Choroid plexus epithelial cell (primary cell): ENCODE results near the gene FAM222B.

Experiments used
- DNase-seq: peaks from one replicate; pipeline ENCODE4 v3.0.0-alpha.2; 2010; ENCODE audit warnings: low read depth
- H3K4me3 ChIP-seq: 2 replicates; pipeline ENCODE4 v1.5.1; 2011; ENCODE audit warnings: low read depth, mild to moderate bottlenecking, control low read depth, low read length, moderate library complexity
- CTCF ChIP-seq: conservative IDR thresholded peaks from 2 replicates; pipeline ENCODE4 v1.5.1; 2011; ENCODE audit warnings: low read depth, mild to moderate bottlenecking, control low read depth, inconsistent platforms, low read length, moderate library complexity

Gene FAM222B

GRCh38 chr17:28885363-28885762 is 42.8 kb upstream of the FAM222B start:
- H3K4me3 ChIP-seq = no peak overlapping the region
- no peak for DNase-seq
- TF ChIP-seq CTCF = no peak

- H3K4me3 ChIP-seq = no peak overlapping the region
- no peak for TF ChIP-seq CTCF
- no peak for DNase-seq
Observed at GRCh38 chr17:28883967-28884702, 41.5 kb upstream of the FAM222B start.

GRCh38 chr17:28882154-28882895 is 39.7 kb upstream of the FAM222B start:
- DNase-seq = no peak
- H3K4me3 ChIP-seq = no peak overlapping the region
- TF ChIP-seq CTCF = no peak

GRCh38 chr17:28881533-28882056 is 39.0 kb upstream of the FAM222B start:
- no peak for DNase-seq
- H3K4me3 ChIP-seq = no peak overlapping the region
- no peak for TF ChIP-seq CTCF

- TF ChIP-seq CTCF = no peak
- DNase-seq = no peak
- no peak overlapping the region for H3K4me3 ChIP-seq
Observed at GRCh38 chr17:28880572-28880945, 38.0 kb upstream of the FAM222B start.

- H3K4me3 ChIP-seq = no peak overlapping the region
- DNase-seq = no peak
- no peak for TF ChIP-seq CTCF
Observed at GRCh38 chr17:28879886-28880571, 37.4 kb upstream of the FAM222B start.
